ENCODE measurements around the gene AMPD2.

The AMPD2 gene

GRCh38 chr1:109619576-109620400, at the start of gene AMPD2, which contains the start of gene GNAT2:
Gene AMPD2, plus strand, starts transcription at chr1:109619837. Its CDS starts 1,339 bp downstream, at chr1:109621176.
Gene GNAT2, minus strand, starts transcription at chr1:109619616. Its CDS starts 6,746 bp downstream, at chr1:109612870.
- DNase-seq (ENCODE audit: low spot score): peak; percentile 94

- DNase-seq (ENCODE audit: low spot score): peak; percentile 38
Measured at GRCh38 chr1:109570414-109570813, 49.2 kb upstream of the AMPD2 start.

- no peak for DNase-seq (ENCODE audit: low spot score)
Measured at GRCh38 chr1:109573785-109574184, 45.9 kb upstream of the AMPD2 start.

GRCh38 chr1:109578947-109579443, 40.6 kb upstream of the AMPD2 start:
- no peak for DNase-seq (ENCODE audit: low spot score)

GRCh38 chr1:109579491-109579890, 40.1 kb upstream of the AMPD2 start:
- DNase-seq (ENCODE audit: low spot score): no peak

GRCh38 chr1:109582021-109582420, 37.6 kb upstream of the AMPD2 start:
- DNase-seq (ENCODE audit: low spot score): no peak

GRCh38 chr1:109584766-109585165, 34.9 kb upstream of the AMPD2 start:
- no peak for DNase-seq (ENCODE audit: low spot score)

- DNase-seq (ENCODE audit: low spot score): no peak
Measured at GRCh38 chr1:109586055-109586454, 33.6 kb upstream of the AMPD2 start.

GRCh38 chr1:109589177-109589576, 30.5 kb upstream of the AMPD2 start:
- DNase-seq (ENCODE audit: low spot score): no peak

- no peak for DNase-seq (ENCODE audit: low spot score)
Measured at GRCh38 chr1:109589679-109590078, 30.0 kb upstream of the AMPD2 start.

GRCh38 chr1:109592916-109593315, 26.7 kb upstream of the AMPD2 start:
- no peak for DNase-seq (ENCODE audit: low spot score)

- DNase-seq (ENCODE audit: low spot score): no peak
Measured at GRCh38 chr1:109595531-109595930, 24.1 kb upstream of the AMPD2 start.

- DNase-seq (ENCODE audit: low spot score): no peak
Measured at GRCh38 chr1:109598156-109598555, 21.5 kb upstream of the AMPD2 start.

- peak; percentile 58 for DNase-seq (ENCODE audit: low spot score)
Measured at GRCh38 chr1:109598655-109599054, 21.0 kb upstream of the AMPD2 start.

GRCh38 chr1:109603229-109603628, 16.4 kb upstream of the AMPD2 start:
- DNase-seq (ENCODE audit: low spot score): no peak

- DNase-seq (ENCODE audit: low spot score): no peak
Measured at GRCh38 chr1:109605381-109605780, 14.3 kb upstream of the AMPD2 start.

GRCh38 chr1:109609881-109610280, 9.8 kb upstream of the AMPD2 start:
- no peak for DNase-seq (ENCODE audit: low spot score)

GRCh38 chr1:109610609-109611307, 8.9 kb upstream of the AMPD2 start:
- no peak for DNase-seq (ENCODE audit: low spot score)

GRCh38 chr1:109611308-109611990, 8.2 kb upstream of the AMPD2 start:
- DNase-seq (ENCODE audit: low spot score): no peak

GRCh38 chr1:109613361-109614147, 6.1 kb upstream of the AMPD2 start:
- no peak for DNase-seq (ENCODE audit: low spot score)

GRCh38 chr1:109615879-109616278, 3.8 kb upstream of the AMPD2 start:
- DNase-seq (ENCODE audit: low spot score): no peak

- no peak for DNase-seq (ENCODE audit: low spot score)
Measured at GRCh38 chr1:109616391-109616790, 3.2 kb upstream of the AMPD2 start.
